H1 (cell line): ENCODE measurements around the gene CALD1. TPM values are rescaled to one million over a fixed set of nuclear protein-coding genes. Genes with fewer than 3 reads are reported as not detected.

Experiments
- CTCF ChIA-PET: fragments of 300-600 bp; sonication (Branson Sonifier 250); formaldehyde crosslinking; loops from one replicate; lab custom pipeline; 2021; ENCODE audit not compliant: partially characterized antibody; lab: Charles Lee
- POLR2A ChIA-PET: fragments of 300-600 bp; sonication (Branson Sonifier 250); formaldehyde crosslinking; loops from one replicate; lab custom pipeline; 2021; ENCODE audit warnings: inconsistent platforms; ENCODE audit not compliant: partially characterized antibody; lab: Charles Lee
- DNase-seq, 2 experiments: peaks; one replicate each; pipeline versions ENCODE4 v3.0.0 to v3.0.0-alpha.2; 2010 to 2022; ENCODE audit warnings: low spot score in 2 of 2, low read depth in 1 of 2, mixed read lengths in 1 of 2
- FAIRE-seq: peaks from 2 replicates; lab custom pipeline; 2011; peaks lifted over from hg19 to GRCh38; lab: Jason Lieb, UNC
- H2AFZ ChIP-seq: 2 replicates; pipeline ENCODE4 v1.8.1; 2012; ENCODE audit warnings: low read length, inconsistent platforms
- H2AK5ac ChIP-seq: 2 replicates; pipeline ENCODE4 v1.6.1; 2013; ENCODE audit warnings: low read depth, low read length
- H2BK120ac ChIP-seq: replicated peaks from 2 replicates; pipeline ENCODE3; 2013; ENCODE audit warnings: low read depth, low read length, inconsistent platforms
- H2BK12ac ChIP-seq: 2 replicates; pipeline ENCODE4 v1.6.1; 2013; ENCODE audit warnings: low read depth, low read length
- H2BK15ac ChIP-seq: 2 replicates; pipeline ENCODE4 v1.6.1; 2013; ENCODE audit warnings: low read length
- H2BK20ac ChIP-seq: 2 replicates; pipeline ENCODE4 v1.6.1; 2013; ENCODE audit warnings: low read length
- H2BK5ac ChIP-seq: 2 replicates; pipeline ENCODE4 v1.6.1; 2013; ENCODE audit warnings: low read depth, low read length
- H3K14ac ChIP-seq: 2 replicates; pipeline ENCODE4 v1.6.1; 2013; ENCODE audit warnings: inconsistent platforms; ENCODE audit not compliant: insufficient read length
- H3K18ac ChIP-seq: 2 replicates; pipeline ENCODE4 v1.6.1; 2013; ENCODE audit warnings: low read length; ENCODE audit errors: extremely low read depth
- H3K23ac ChIP-seq: 2 replicates; pipeline ENCODE4 v1.6.1; 2013; ENCODE audit warnings: inconsistent platforms; ENCODE audit not compliant: insufficient read length
- H3K23me2 ChIP-seq: 2 replicates; pipeline ENCODE4 v1.6.1; 2013; ENCODE audit warnings: low read depth, low read length
- H3K27ac ChIP-seq: 2 replicates; pipeline ENCODE4 v1.6.1; 2011; ENCODE audit warnings: low read depth, low read length, inconsistent platforms
- H3K27me3 ChIP-seq, 4 experiments: replicated peaks in 1 of 4; 1 replicate in 1 of 4; 2 replicates in 3 of 4; pipeline versions ENCODE4 v1.6.1 to v1.8.1; 2011 to 2013; ENCODE audit warnings: low read length in 3 of 4, mild to moderate bottlenecking in 3 of 4, inconsistent platforms in 2 of 4, mixed read lengths in 2 of 4, moderate library complexity in 1 of 4; ENCODE audit not compliant: control insufficient read depth in 3 of 4, insufficient read depth in 3 of 4; ENCODE audit errors: extremely low read depth in 1 of 4
- H3K36me3 ChIP-seq, 4 experiments: 2 replicates each; pipeline versions ENCODE4 v1.6.1 to v1.8.1; 2011 to 2013; ENCODE audit warnings: mild to moderate bottlenecking in 4 of 4, low read length in 3 of 4, moderate library complexity in 2 of 4, control low read depth in 1 of 4, inconsistent platforms in 1 of 4; ENCODE audit not compliant: insufficient read depth in 4 of 4, control insufficient read depth in 2 of 4
- H3K4ac ChIP-seq: replicated peaks from 2 replicates; pipeline ENCODE3; 2013; ENCODE audit warnings: low read length, low read depth, mixed read lengths, inconsistent platforms; ENCODE audit not compliant: insufficient read length
- H3K4me1 ChIP-seq, 4 experiments: replicated peaks in 1 of 4; 1 replicate in 1 of 4; 2 replicates in 3 of 4; pipeline versions ENCODE4 v1.6.1 to v1.8.1; 2011 to 2013; ENCODE audit warnings: low read length in 3 of 4, inconsistent platforms in 2 of 4, mixed read lengths in 1 of 4; ENCODE audit not compliant: insufficient read depth in 4 of 4, control insufficient read depth in 3 of 4
- H3K4me2 ChIP-seq, 2 experiments: 2 replicates each; pipeline versions ENCODE4 v1.6.1 to v1.8.1; 2011 to 2013; ENCODE audit warnings: low read depth in 2 of 2, low read length in 2 of 2, control low read depth in 1 of 2, inconsistent platforms in 1 of 2, mild to moderate bottlenecking in 1 of 2; ENCODE audit not compliant: insufficient read depth in 1 of 2
- H3K4me3 ChIP-seq, 4 experiments: fragments of 200-600, 300-600 bp in 1 of 4; sonication (generic), shearing (Covaris generic), sonication (Bioruptor Twin) in 1 of 4; 2 replicates each; pipeline versions ENCODE4 v1.5.1 to v1.8.1; 2011 to 2016; ENCODE audit warnings: low read length in 4 of 4, low read depth in 3 of 4, control low read depth in 2 of 4, inconsistent platforms in 2 of 4, mild to moderate bottlenecking in 2 of 4, mixed read lengths in 1 of 4, moderate library complexity in 1 of 4; ENCODE audit not compliant: insufficient read depth in 2 of 4; ENCODE audit errors: extremely low read depth in 1 of 4
- H3K56ac ChIP-seq: replicated peaks from 2 replicates; pipeline ENCODE3; 2013; ENCODE audit warnings: low read depth, mild to moderate bottlenecking, mixed read lengths, low read length, inconsistent platforms; ENCODE audit not compliant: insufficient read length
- H3K79me1 ChIP-seq: 2 replicates; pipeline ENCODE4 v1.6.1; 2013; ENCODE audit warnings: low read depth, low read length, control low read depth
- H3K79me2 ChIP-seq, 2 experiments: 2 replicates each; pipeline versions ENCODE4 v1.6.1 to v1.8.1; 2012 to 2013; ENCODE audit warnings: low read length in 2 of 2, mild to moderate bottlenecking in 2 of 2, inconsistent platforms in 1 of 2; ENCODE audit not compliant: insufficient read depth in 2 of 2, control insufficient read depth in 1 of 2
- H3K9ac ChIP-seq, 4 experiments: replicated peaks in 1 of 4; 1 replicate in 1 of 4; 2 replicates in 3 of 4; pipeline versions ENCODE4 v1.6.1 to v1.8.1; 2011 to 2013; ENCODE audit warnings: low read depth in 3 of 4, low read length in 3 of 4, control low read depth in 2 of 4, mild to moderate bottlenecking in 2 of 4, moderate library complexity in 2 of 4, inconsistent platforms in 1 of 4; ENCODE audit errors: extremely low read depth in 1 of 4
- H3K9me3 ChIP-seq, 2 experiments: 2 replicates each; pipeline versions ENCODE4 v1.6.1 to v1.8.1; 2012 to 2013; ENCODE audit warnings: mild to moderate bottlenecking in 2 of 2, moderate library complexity in 2 of 2, control low read depth in 1 of 2, inconsistent platforms in 1 of 2, low read depth in 1 of 2, low read length in 1 of 2, mixed read lengths in 1 of 2; ENCODE audit not compliant: insufficient read depth in 2 of 2
- H4K20me1 ChIP-seq, 2 experiments: replicated peaks in 1 of 2; 2 replicates each; pipeline versions ENCODE3 to v1.8.1; 2011 to 2013; ENCODE audit warnings: inconsistent platforms in 2 of 2, low read length in 2 of 2, mild to moderate bottlenecking in 1 of 2; ENCODE audit not compliant: insufficient read depth in 2 of 2, control insufficient read depth in 1 of 2
- H4K5ac ChIP-seq: 2 replicates; pipeline ENCODE4 v1.6.1; 2013; ENCODE audit warnings: low read length, low read depth, mixed read lengths, inconsistent platforms; ENCODE audit not compliant: insufficient read length
- H4K8ac ChIP-seq: 2 replicates; pipeline ENCODE4 v1.8.0; 2013; ENCODE audit warnings: mild to moderate bottlenecking, moderate library complexity, low read length, inconsistent platforms; ENCODE audit not compliant: insufficient read depth; ENCODE audit errors: extremely low read depth
- H4K91ac ChIP-seq: replicated peaks from 2 replicates; pipeline ENCODE3; 2013; ENCODE audit warnings: low read length, mixed read lengths, inconsistent platforms; ENCODE audit not compliant: insufficient read length
- WGBS, 2 experiments: shearing (Covaris generic) in 1 of 2; methylation state at CpG; one replicate each; pipeline versions ENCODE4 v1.1.6 to v1.1.7; 2013 to 2015; ENCODE audit warnings: low lambda C conversion rate in 2 of 2, mixed read lengths in 2 of 2, inconsistent platforms in 1 of 2, low coverage in 1 of 2, missing lambda C conversion rate in 1 of 2; ENCODE audit not compliant: insufficient replicate concordance in 2 of 2, insufficient coverage in 1 of 2, insufficient read length in 1 of 2; ENCODE audit errors: extremely low coverage in 1 of 2, missing lambda C conversion rate in 1 of 2; 5-methylcytosine and 5-hydroxymethylcytosine counted together
- polyA plus RNA-seq, 7 experiments: library from polyadenylated mRNA; depleted of rRNA in 3 of 7; stranded (reverse) in 5 of 7; unstranded in 2 of 7; fragments of >200 nt in 5 of 7; fragments of 200-250 nt in 2 of 7; gene quantifications; 1 replicate in 5 of 7; 2 replicates in 1 of 7; 4 replicates in 1 of 7; pipeline versions ENCODE4 v1.2.1 to v1.2.3, GENCODE V29; 2011 to 2013; ENCODE audit warnings: missing spikeins in 2 of 7, mixed read lengths in 2 of 7
- total RNA-seq: library from RNA; stranded (reverse); fragmentation: NEBNext Ultra II Directional; extraction: Animal tissue kit (Norgen Biotek cat#: 25700); gene quantifications from 2 replicates; pipeline ENCODE4 v1.2.1, GENCODE V29; 2021

CALD1 gene
- total and polyA plus RNA-seq, 2 of the 8 experiments (the other 6 are each of a cell fraction or from before 2014, with no cell fraction given) = 34.3 to 177 TPM

- H3K79me1 ChIP-seq = no peaks in the 10 kb centered on the region
- H2AK5ac ChIP-seq = no peak overlapping the region
- ChIA-PET CTCF (interaction anchor here (1.0 to 1.7 kb wide), 3 partner anchors 12 to 134 kb away, joined by 3 to 4 read pairs (median 4); no protein-coding TSS in a partner anchor), POLR2A (interaction anchor here (0.6 to 1.9 kb wide), 3 partner anchors 10 to 33 kb away, joined by 3 to 6 read pairs (median 5); no protein-coding TSS in a partner anchor)
- no peak overlapping the region for H3K9ac ChIP-seq
- no peak overlapping the region for H3K14ac ChIP-seq
- FAIRE-seq = no peak
- H3K27me3 ChIP-seq = no peaks in the 10 kb centered on the region
- H3K36me3 ChIP-seq = no peaks in the 10 kb centered on the region
- H3K23me2 ChIP-seq = no peaks in the 10 kb centered on the region
- H3K27ac ChIP-seq = no peak overlapping the region
- no peak overlapping the region for H2BK15ac ChIP-seq
- H4K8ac ChIP-seq = no peak overlapping the region
- no peak overlapping the region for H2BK20ac ChIP-seq
- DNase-seq = no peak
- H3K56ac ChIP-seq = no peak overlapping the region
- H4K20me1 ChIP-seq = no peaks in the 10 kb centered on the region
- H2BK12ac ChIP-seq = no peak overlapping the region
- H3K4me1 ChIP-seq = no peaks in the 10 kb centered on the region
- H3K18ac ChIP-seq = no peak overlapping the region
- H3K4me2 ChIP-seq = no peak overlapping the region
- no peak overlapping the region for H3K4ac ChIP-seq
- H4K5ac ChIP-seq = no peak overlapping the region
- no peak overlapping the region for H2AFZ ChIP-seq
- 69% methylated on average over 3 of the region's 3 CpGs; no CpG with 5 or more reads in 1 of the 2 experiments for WGBS, 2 experiments
- H3K4me3 ChIP-seq = no peak overlapping the region
- H4K91ac ChIP-seq = no peak overlapping the region
- no peak overlapping the region for H3K23ac ChIP-seq
- no peaks in the 10 kb centered on the region for H3K9me3 ChIP-seq
- H2BK5ac ChIP-seq = no peak overlapping the region
- H2BK120ac ChIP-seq = no peak overlapping the region
- H3K79me2 ChIP-seq = no peaks in the 10 kb centered on the region; a peak in 1 of 4 replicates
Observed at GRCh38 chr7:134827889-134828288, 48.5 kb downstream of the CALD1 start.
